CD4-positive, alpha-beta memory T cell (primary cell): ENCODE results near the gene TSPAN11. TPM values are rescaled to one million over a fixed set of nuclear protein-coding genes. Genes with fewer than 3 reads are reported as not detected.
"Not testable (repeated sequence)": the region's sequence is repeated elsewhere in the genome, so short reads cannot be mapped to it uniquely, and the experiment has no call there.

Experiments used
- CTCF ChIA-PET: fragments of 350-600 bp; sonication (Branson Sonifier 250); formaldehyde crosslinking; loops from one replicate; lab custom pipeline; 2021; ENCODE audit warnings: inconsistent platforms; ENCODE audit not compliant: partially characterized antibody; lab: Charles Lee
- POLR2A ChIA-PET: fragments of 350-600 bp; sonication (Branson Sonifier 250); formaldehyde crosslinking; loops from one replicate; lab custom pipeline; 2021; ENCODE audit not compliant: partially characterized antibody; lab: Charles Lee
- DNase-seq, 5 donors: peaks; one replicate each; pipeline versions ENCODE4 v3.0.0 to v3.0.0-alpha.2; 2020 to 2022; ENCODE audit warnings: mixed read lengths in 1 of 5
- H3K27ac ChIP-seq: one replicate; pipeline ENCODE4 v1.7.0; 2013; ENCODE audit warnings: low read depth, low read length
- H3K27me3 ChIP-seq: 2 replicates; pipeline ENCODE4 v1.7.0; 2013; ENCODE audit warnings: mild to moderate bottlenecking, low read length, moderate library complexity; ENCODE audit not compliant: insufficient read depth
- H3K36me3 ChIP-seq: 2 replicates; pipeline ENCODE4 v1.7.0; 2013; ENCODE audit warnings: mild to moderate bottlenecking, low read length, moderate library complexity; ENCODE audit not compliant: insufficient read depth
- H3K4me1 ChIP-seq: 2 replicates; pipeline ENCODE4 v1.7.0; 2013; ENCODE audit warnings: mild to moderate bottlenecking, low read length, moderate library complexity; ENCODE audit not compliant: insufficient read depth
- H3K4me3 ChIP-seq, 2 donors: one replicate each; pipeline ENCODE4 v1.7.0; 2013; ENCODE audit warnings: low read length in 2 of 2, mild to moderate bottlenecking in 1 of 2
- H3K9me3 ChIP-seq, 2 donors: one replicate each; pipeline ENCODE4 v1.7.0; 2013; ENCODE audit warnings: low read length in 2 of 2, control low read depth in 1 of 2; ENCODE audit not compliant: control insufficient read depth in 1 of 2
- H3K27ac Mint-ChIP-seq, 7 donors: one replicate each; pipeline ENCODE4 v1.8.0; 2020 to 2021; ENCODE audit warnings: mixed read lengths in 7 of 7, mild to moderate bottlenecking in 6 of 7, inconsistent platforms in 3 of 7, moderate library complexity in 3 of 7
- H3K27me3 Mint-ChIP-seq, 2 donors: one replicate each; pipeline ENCODE4 v1.8.0; 2020 to 2021; ENCODE audit warnings: mixed read lengths in 2 of 2
- H3K36me3 Mint-ChIP-seq, 2 donors: one replicate each; pipeline ENCODE4 v1.8.0; 2020 to 2021; ENCODE audit warnings: mixed read lengths in 2 of 2, inconsistent platforms in 1 of 2, mild to moderate bottlenecking in 1 of 2
- H3K4me1 Mint-ChIP-seq, 4 donors: one replicate each; pipeline ENCODE4 v1.8.0; 2020 to 2021; ENCODE audit warnings: mixed read lengths in 4 of 4, mild to moderate bottlenecking in 1 of 4
- H3K4me3 Mint-ChIP-seq, 8 donors: one replicate each; pipeline ENCODE4 v1.8.0; 2020 to 2021; ENCODE audit warnings: mixed read lengths in 8 of 8, mild to moderate bottlenecking in 7 of 8, moderate library complexity in 6 of 8, inconsistent platforms in 3 of 8
- H3K9me3 Mint-ChIP-seq, 8 donors: one replicate each; pipeline ENCODE4 v1.8.0; 2020 to 2021; ENCODE audit warnings: mixed read lengths in 8 of 8, mild to moderate bottlenecking in 5 of 8, inconsistent platforms in 3 of 8, moderate library complexity in 1 of 8
- intact Hi-C: fragments of 100-400 bp; cut with micrococcal nuclease; formaldehyde crosslinking; loops from one replicate; pipeline ENCODE4 v1.15.1; 2023
- polyA plus RNA-seq, 2 donors: library from polyadenylated mRNA; unstranded; fragments of 300-500 nt; fragmentation: Illumina TruSeq; gene quantifications; one replicate each; pipeline ENCODE4 v1.2.3, GENCODE V29; 2021
- total RNA-seq, 2 experiments: library from RNA; stranded (reverse); gene quantifications; one replicate each; pipeline ENCODE4 v1.2.3, GENCODE V29; 2021

Gene TSPAN11
- total and polyA plus RNA-seq, 4 experiments from 2014 or later: not detected

- Mint-ChIP-seq H3K27ac (no peak overlapping the region), H3K36me3 (no peaks in the 10 kb centered on the region), H3K27me3 (peaks cover 4 to 20% of the 10 kb centered on the region in 2 donors), H3K4me3 (no peak overlapping the region), H3K4me1 (no peaks in the 10 kb centered on the region), H3K9me3 (peaks cover 0 to 4% (median 3%) of the 10 kb centered on the region in 8 donors)
- no peaks in the 10 kb centered on the region for H3K4me1 ChIP-seq
- H3K4me3 ChIP-seq: no peak overlapping the region
- H3K9me3 ChIP-seq: no peaks in the 10 kb centered on the region
- H3K36me3 ChIP-seq: no peaks in the 10 kb centered on the region
- H3K27me3 ChIP-seq: no peaks in the 10 kb centered on the region
- ChIA-PET POLR2A (no interaction called here), CTCF (no interaction called here)
- DNase-seq: no peak
- intact Hi-C loops: no loop called here
- H3K27ac ChIP-seq: no peak overlapping the region
These were observed 95.4 kb downstream of the TSPAN11 start for GRCh38 chr12:31021809-31022494.

- H3K27ac ChIP-seq: no peak overlapping the region
- peaks cover 0 to 4% (median 3%) of the 10 kb centered on the region in 8 donors for H3K9me3 Mint-ChIP-seq
- no peaks in the 10 kb centered on the region for H3K9me3 ChIP-seq
- no peaks in the 10 kb centered on the region for H3K4me1 ChIP-seq
- DNase-seq: no peak
- H3K4me3 Mint-ChIP-seq: no peak overlapping the region
- no peaks in the 10 kb centered on the region for H3K36me3 ChIP-seq
- intact Hi-C loops: no loop called here
- H3K36me3 Mint-ChIP-seq: no peaks in the 10 kb centered on the region
- peaks cover 4 to 13% of the 10 kb centered on the region in 2 donors for H3K27me3 Mint-ChIP-seq
- H3K27ac Mint-ChIP-seq: no peak overlapping the region
- no peak overlapping the region for H3K4me3 ChIP-seq
- H3K27me3 ChIP-seq: no peaks in the 10 kb centered on the region
- no peaks in the 10 kb centered on the region for H3K4me1 Mint-ChIP-seq
- ChIA-PET CTCF (no interaction called here), POLR2A (no interaction called here)
These were observed 96.8 kb downstream of the TSPAN11 start for GRCh38 chr12:31023271-31023724.

GRCh38 chr12:31026202-31026601, 99.7 kb downstream of the TSPAN11 start:
- Mint-ChIP-seq H3K36me3 (no peaks in the 10 kb centered on the region), H3K9me3 (peaks cover 0 to 4% (median 0%) of the 10 kb centered on the region in 8 donors), H3K4me1 (no peaks in the 10 kb centered on the region), H3K27me3 (peaks cover 0 to 7% of the 10 kb centered on the region in 2 donors), H3K27ac (no peak overlapping the region), H3K4me3 (no peak overlapping the region)
- Histone ChIP-seq H3K27ac (no peak overlapping the region), H3K27me3 (no peaks in the 10 kb centered on the region), H3K36me3 (no peaks in the 10 kb centered on the region), H3K9me3 (no peaks in the 10 kb centered on the region), H3K4me1 (no peaks in the 10 kb centered on the region), H3K4me3 (no peak overlapping the region)
- DNase-seq: no peak
- intact Hi-C loops: no loop called here
- POLR2A ChIA-PET: no interaction called here
- CTCF ChIA-PET: no interaction called here

GRCh38 chr12:31027006-31027405, 100.5 kb downstream of the TSPAN11 start:
- H3K4me3 ChIP-seq, intact Hi-C loops, H3K9me3 Mint-ChIP-seq, H3K4me1 ChIP-seq, DNase-seq, H3K4me3 Mint-ChIP-seq, H3K27ac ChIP-seq, H3K27ac Mint-ChIP-seq, H3K36me3 Mint-ChIP-seq, H3K27me3 ChIP-seq, H3K9me3 ChIP-seq, POLR2A ChIA-PET, H3K36me3 ChIP-seq, H3K27me3 Mint-ChIP-seq, H3K4me1 Mint-ChIP-seq: not testable (repeated sequence)
- CTCF ChIA-PET: interaction anchor here (1.6 kb wide), 1 partner anchor 15 kb away, joined by 3 read pairs; no protein-coding TSS in a partner anchor

GRCh38 chr12:31029468-31029867, 102.9 kb downstream of the TSPAN11 start:
- no peak overlapping the region for H3K4me3 Mint-ChIP-seq
- Histone ChIP-seq H3K4me1 (no peaks in the 10 kb centered on the region), H3K9me3 (no peaks in the 10 kb centered on the region), H3K36me3 (no peaks in the 10 kb centered on the region), H3K27me3 (no peaks in the 10 kb centered on the region), H3K4me3 (no peak overlapping the region), H3K27ac (no peak overlapping the region)
- ChIA-PET CTCF (no interaction called here), POLR2A (no interaction called here)
- H3K27me3 Mint-ChIP-seq: peaks cover 0 to 3% of the 10 kb centered on the region in 2 donors
- H3K27ac Mint-ChIP-seq: no peak overlapping the region
- H3K36me3 Mint-ChIP-seq: no peaks in the 10 kb centered on the region
- no peaks in the 10 kb centered on the region for H3K4me1 Mint-ChIP-seq
- peaks cover 0 to 4% (median 0%) of the 10 kb centered on the region in 8 donors for H3K9me3 Mint-ChIP-seq
- DNase-seq: no peak
- intact Hi-C loops: no loop called here

GRCh38 chr12:31029916-31030562, 103.5 kb downstream of the TSPAN11 start:
- no peaks in the 10 kb centered on the region for H3K36me3 Mint-ChIP-seq
- CTCF ChIA-PET: no interaction called here

GRCh38 chr12:31031951-31032335, 105.4 kb downstream of the TSPAN11 start:
- Histone ChIP-seq H3K4me1 (no peaks in the 10 kb centered on the region), H3K4me3 (no peak overlapping the region), H3K27me3 (no peaks in the 10 kb centered on the region), H3K27ac (no peak overlapping the region), H3K9me3 (no peaks in the 10 kb centered on the region), H3K36me3 (no peaks in the 10 kb centered on the region)
- H3K27ac Mint-ChIP-seq: no peak overlapping the region
- ChIA-PET CTCF (no interaction called here), POLR2A (no interaction called here)
- no peaks in the 10 kb centered on the region for H3K36me3 Mint-ChIP-seq
- H3K4me3 Mint-ChIP-seq: no peak overlapping the region
- peaks cover 0 to 1% (median 0%) of the 10 kb centered on the region in 8 donors for H3K9me3 Mint-ChIP-seq
- intact Hi-C loops: no loop called here
- DNase-seq: no peak
- no peaks in the 10 kb centered on the region for H3K4me1 Mint-ChIP-seq
- H3K27me3 Mint-ChIP-seq: peaks cover 2 to 12% of the 10 kb centered on the region in 2 donors

More at GRCh38 chr12:31029916-31030562, 103.5 kb downstream of the TSPAN11 start:
- H3K4me3 Mint-ChIP-seq: no peak overlapping the region
- Histone ChIP-seq H3K27me3 (no peaks in the 10 kb centered on the region), H3K27ac (no peak overlapping the region), H3K4me3 (no peak overlapping the region), H3K36me3 (no peaks in the 10 kb centered on the region), H3K4me1 (no peaks in the 10 kb centered on the region), H3K9me3 (no peaks in the 10 kb centered on the region)
- POLR2A ChIA-PET: no interaction called here
- no peak for DNase-seq
- H3K4me1 Mint-ChIP-seq: no peaks in the 10 kb centered on the region
- intact Hi-C loops: no loop called here
- peaks cover 0 to 4% (median 0%) of the 10 kb centered on the region in 8 donors for H3K9me3 Mint-ChIP-seq
- peaks cover 0 to 3% of the 10 kb centered on the region in 2 donors for H3K27me3 Mint-ChIP-seq
- H3K27ac Mint-ChIP-seq: no peak overlapping the region
